Parathyroid adenoma (tissue), 2 donors: ENCODE data around the gene ADAM12.

Experiments
- H2AFZ ChIP-seq: fragments of 300-600 bp; sonication (generic); one replicate; pipeline ENCODE4 v1.7.0; 2017; ENCODE audit warnings: antibody characterized with exemption, mild to moderate bottlenecking
- H3K27ac ChIP-seq: fragments of 300-600 bp; sonication (generic); one replicate; pipeline ENCODE4 v1.7.0; 2017
- H3K27me3 ChIP-seq: fragments of 300-600 bp; sonication (generic); one replicate; pipeline ENCODE4 v1.7.0; 2017; ENCODE audit warnings: low read length; ENCODE audit not compliant: control insufficient read depth, insufficient read depth
- H3K36me3 ChIP-seq: fragments of 300-600 bp; sonication (generic); one replicate; pipeline ENCODE4 v1.7.0; 2017; ENCODE audit warnings: low read length; ENCODE audit not compliant: control insufficient read depth, insufficient read depth
- H3K4me1 ChIP-seq: fragments of 300-600 bp; sonication (generic); one replicate; pipeline ENCODE4 v1.7.0; 2017; ENCODE audit warnings: control low read depth
- H3K4me2 ChIP-seq: fragments of 300-600 bp; sonication (generic); one replicate; pipeline ENCODE4 v1.7.0; 2017; ENCODE audit warnings: low read length
- H3K4me3 ChIP-seq: fragments of 300-600 bp; sonication (generic); one replicate; pipeline ENCODE4 v1.7.0; 2017; ENCODE audit warnings: low read depth, low read length
- H3K79me2 ChIP-seq: fragments of 300-600 bp; sonication (generic); one replicate; pipeline ENCODE4 v1.7.0; 2017; ENCODE audit warnings: control low read depth
- H3K9ac ChIP-seq: fragments of 300-600 bp; sonication (generic); one replicate; pipeline ENCODE4 v1.7.0; 2017; ENCODE audit warnings: mild to moderate bottlenecking
- H3K9me3 ChIP-seq: fragments of 300-600 bp; sonication (generic); one replicate; pipeline ENCODE4 v1.7.0; 2017; ENCODE audit warnings: low read length; ENCODE audit not compliant: control insufficient read depth
- CTCF ChIP-seq: fragments of 300-600 bp; sonication (generic); IDR thresholded peaks from one replicate; pipeline ENCODE4 v1.7.0; 2017; ENCODE audit warnings: antibody characterized with exemption, mild to moderate bottlenecking
- donor health status: primary hyperparathyroidism.

ADAM12 gene

GRCh38 chr10:126065751-126066377, 322.4 kb downstream of the ADAM12 start:
- Histone ChIP-seq H3K9me3 (no peaks in the 10 kb centered on the region), H3K9ac (no peak overlapping the region), H3K36me3 (no peaks in the 10 kb centered on the region), H3K4me3 (no peak overlapping the region), H3K27me3 (no peaks in the 10 kb centered on the region), H3K4me1 (no peaks in the 10 kb centered on the region), H3K79me2 (no peaks in the 10 kb centered on the region), H3K4me2 (no peak overlapping the region), H3K27ac (no peak overlapping the region), H2AFZ (no peak overlapping the region)
- no peak for TF ChIP-seq CTCF

DNA sequence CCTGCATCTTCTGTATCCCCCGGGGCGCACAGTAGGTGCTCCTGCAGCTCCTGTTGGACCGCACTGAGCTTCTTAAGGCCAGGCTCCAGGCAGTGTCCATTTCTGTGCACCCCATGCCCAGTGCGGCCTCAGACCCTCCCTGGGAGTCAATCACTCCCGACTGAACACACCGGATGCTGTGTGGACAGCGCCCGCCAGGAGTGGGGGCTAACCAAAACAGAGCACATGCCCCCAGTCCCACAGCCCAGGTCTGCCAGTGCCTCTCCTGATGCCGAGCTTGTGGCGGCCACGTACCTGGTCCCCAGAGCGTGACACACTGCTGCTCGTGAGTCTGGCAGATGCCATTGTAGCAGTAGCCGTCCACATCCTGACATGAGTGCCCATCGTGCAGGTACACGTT, 323.8 kb downstream of the ADAM12 start:
- Histone ChIP-seq H3K27ac (no peak overlapping the region), H2AFZ (no peak overlapping the region), H3K4me1 (no peaks in the 10 kb centered on the region), H3K27me3 (no peaks in the 10 kb centered on the region), H3K9ac (no peak overlapping the region), H3K4me2 (no peak overlapping the region), H3K36me3 (no peaks in the 10 kb centered on the region), H3K79me2 (no peaks in the 10 kb centered on the region), H3K4me3 (no peak overlapping the region), H3K9me3 (no peaks in the 10 kb centered on the region)
- no peak for TF ChIP-seq CTCF

DNA sequence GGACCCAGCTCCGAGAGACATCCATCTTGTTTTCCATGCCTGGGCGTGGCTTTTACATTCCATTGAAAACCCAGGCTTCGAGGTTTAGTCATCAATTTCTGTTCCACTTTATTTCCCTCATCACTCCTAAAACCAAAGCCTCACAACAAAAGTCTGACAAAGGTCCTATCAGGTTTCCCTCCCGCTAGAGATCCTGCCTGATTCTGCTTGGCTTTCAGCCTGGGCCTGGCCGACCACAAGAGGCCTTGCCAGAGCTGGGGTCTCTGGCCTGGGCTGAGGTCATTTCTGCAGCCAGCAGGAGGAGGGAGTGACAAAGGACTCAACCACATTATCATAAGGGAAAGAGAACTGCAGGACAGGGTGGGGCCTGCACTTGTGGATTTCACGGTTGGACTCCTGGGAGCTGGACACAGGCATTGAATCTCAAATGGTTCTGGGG, 324.9 kb downstream of the ADAM12 start:
- Histone ChIP-seq H3K4me2 (no peak overlapping the region), H3K36me3 (no peaks in the 10 kb centered on the region), H3K4me1 (no peaks in the 10 kb centered on the region), H3K4me3 (no peak overlapping the region), H3K9me3 (no peaks in the 10 kb centered on the region), H2AFZ (no peak overlapping the region), H3K9ac (no peak overlapping the region), H3K79me2 (no peaks in the 10 kb centered on the region), H3K27me3 (no peaks in the 10 kb centered on the region), H3K27ac (no peak overlapping the region)
- no peak for TF ChIP-seq CTCF

- Histone ChIP-seq H3K9ac (no peak overlapping the region), H3K79me2 (no peaks in the 10 kb centered on the region), H3K27me3 (no peaks in the 10 kb centered on the region), H3K9me3 (no peaks in the 10 kb centered on the region), H3K4me3 (no peak overlapping the region), H3K4me2 (no peak overlapping the region), H3K4me1 (no peaks in the 10 kb centered on the region), H3K27ac (no peak overlapping the region), H2AFZ (no peak overlapping the region), H3K36me3 (no peaks in the 10 kb centered on the region)
- no peak for TF ChIP-seq CTCF
Observed at GRCh38 chr10:126062131-126063032, 325.9 kb downstream of the ADAM12 start.
